ENCODE results near the gene ZFYVE28. TPM values are rescaled to one million over a fixed set of nuclear protein-coding genes. Genes with fewer than 3 reads are reported as not detected.

ZFYVE28 gene
- total RNA-seq, 1 donor from 2014 or later: 11.3 TPM

DNA sequence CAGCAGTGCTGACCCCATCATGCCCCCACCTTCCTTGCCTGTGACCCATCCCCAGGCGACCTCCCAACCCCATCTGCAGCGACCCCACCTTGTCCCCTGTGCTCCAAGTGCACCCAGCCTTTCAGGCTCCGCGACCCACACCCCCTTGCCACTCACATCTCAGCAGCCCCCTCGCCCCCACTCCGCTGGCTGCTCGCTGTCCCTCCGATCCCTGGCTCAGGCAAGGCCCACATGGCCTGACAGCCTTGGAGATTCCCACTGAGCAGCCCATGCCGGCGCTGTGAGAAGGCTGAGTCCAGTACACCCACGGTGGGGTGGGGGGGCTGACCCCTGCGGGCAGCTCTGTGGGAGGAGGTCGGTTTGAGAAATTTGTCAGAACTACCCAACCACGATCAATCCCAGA is 9.1 kb downstream of the ZFYVE28 start:
- H3K27me3 ChIP-seq: no peaks in the 10 kb centered on the region
- H3K4me3 ChIP-seq: no peak overlapping the region
- no peak for DNase-seq (ENCODE audit: extremely low spot score in 2 of 2)
- H3K4me1 ChIP-seq: peaks cover 24% of the 10 kb centered on the region
- H3K36me3 ChIP-seq: no peaks in the 10 kb centered on the region
- TF ChIP-seq, protein P1, sequence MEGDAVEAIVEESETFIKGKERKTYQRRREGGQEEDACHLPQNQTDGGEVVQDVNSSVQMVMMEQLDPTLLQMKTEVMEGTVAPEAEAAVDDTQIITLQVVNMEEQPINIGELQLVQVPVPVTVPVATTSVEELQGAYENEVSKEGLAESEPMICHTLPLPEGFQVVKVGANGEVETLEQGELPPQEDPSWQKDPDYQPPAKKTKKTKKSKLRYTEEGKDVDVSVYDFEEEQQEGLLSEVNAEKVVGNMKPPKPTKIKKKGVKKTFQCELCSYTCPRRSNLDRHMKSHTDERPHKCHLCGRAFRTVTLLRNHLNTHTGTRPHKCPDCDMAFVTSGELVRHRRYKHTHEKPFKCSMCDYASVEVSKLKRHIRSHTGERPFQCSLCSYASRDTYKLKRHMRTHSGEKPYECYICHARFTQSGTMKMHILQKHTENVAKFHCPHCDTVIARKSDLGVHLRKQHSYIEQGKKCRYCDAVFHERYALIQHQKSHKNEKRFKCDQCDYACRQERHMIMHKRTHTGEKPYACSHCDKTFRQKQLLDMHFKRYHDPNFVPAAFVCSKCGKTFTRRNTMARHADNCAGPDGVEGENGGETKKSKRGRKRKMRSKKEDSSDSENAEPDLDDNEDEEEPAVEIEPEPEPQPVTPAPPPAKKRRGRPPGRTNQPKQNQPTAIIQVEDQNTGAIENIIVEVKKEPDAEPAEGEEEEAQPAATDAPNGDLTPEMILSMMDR (IDR thresholded peaks at IDR 0.05): no peak
- TF ChIP-seq POLR2A (IDR thresholded peaks at IDR 0.05): no peak
- TF ChIP-seq POLR2AphosphoS5 (IDR thresholded peaks at IDR 0.05; ENCODE audit: insufficient read depth in 1 of 2, low read depth in 1 of 2): no peak
- H3K9me3 ChIP-seq: no peaks in the 10 kb centered on the region
- H3K27ac ChIP-seq: no peak overlapping the region
- intact Hi-C loops (cut with DNase I): no loop called here

DNA sequence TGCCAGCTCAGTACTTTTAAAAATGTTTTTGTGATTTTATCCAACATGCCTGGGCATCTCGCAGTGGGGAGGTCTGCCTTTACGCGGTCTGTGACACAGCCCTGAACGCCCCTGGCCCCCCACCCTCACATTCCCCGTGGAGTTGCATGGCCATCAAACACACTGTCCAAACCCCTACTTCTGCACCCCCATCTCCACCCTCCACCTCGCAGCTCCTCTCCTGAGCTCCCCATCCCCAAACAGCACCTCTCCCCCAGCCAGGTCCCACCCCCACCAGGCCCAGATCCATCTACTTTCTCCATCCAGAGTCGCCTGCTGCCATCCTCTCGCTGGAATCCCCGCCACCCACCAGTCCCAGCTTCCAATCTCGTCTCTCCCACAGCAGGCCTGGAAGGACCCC is 9.5 kb downstream of the ZFYVE28 start:
- Histone ChIP-seq H3K4me3 (no peak overlapping the region), H3K9me3 (no peaks in the 10 kb centered on the region), H3K27me3 (no peaks in the 10 kb centered on the region), H3K27ac (no peak overlapping the region), H3K4me1 (peaks cover 20% of the 10 kb centered on the region), H3K36me3 (no peaks in the 10 kb centered on the region)
- no peak for TF ChIP-seq POLR2AphosphoS5 (IDR thresholded peaks at IDR 0.05; ENCODE audit: insufficient read depth in 1 of 2, low read depth in 1 of 2)
- no peak for TF ChIP-seq POLR2A (IDR thresholded peaks at IDR 0.05)
- TF ChIP-seq, protein P1 (IDR thresholded peaks at IDR 0.05): no peak
- DNase-seq (ENCODE audit: extremely low spot score in 2 of 2): no peak
- intact Hi-C loops (cut with DNase I): no loop called here

DNA sequence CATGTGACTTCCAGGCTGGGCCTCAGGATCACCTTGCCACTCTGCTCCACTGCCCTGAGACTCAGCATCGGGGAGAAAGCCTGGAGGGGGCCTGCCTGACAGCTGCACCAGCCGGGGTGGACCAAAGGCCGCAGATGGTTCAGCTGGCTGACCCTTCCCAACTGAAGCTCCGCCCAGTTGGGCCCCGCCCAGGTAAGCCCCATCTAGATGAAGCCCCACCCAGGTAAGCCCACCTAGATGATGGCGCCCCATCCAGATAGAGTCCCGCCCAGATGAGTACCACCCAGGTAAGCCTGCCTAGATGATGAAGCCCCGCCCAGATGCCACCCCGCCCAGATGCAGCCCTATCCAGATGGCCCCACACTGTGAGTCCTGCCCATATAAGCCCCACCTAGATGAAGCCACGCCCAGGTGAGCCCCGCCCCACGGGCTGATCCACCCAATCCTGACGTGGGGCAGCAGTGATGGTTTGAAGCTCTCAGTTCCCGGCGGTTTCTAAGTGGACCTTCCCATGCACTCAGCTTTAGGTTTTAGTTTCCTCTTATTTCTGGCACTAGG is 10.0 kb downstream of the ZFYVE28 start:
- intact Hi-C loops (cut with DNase I): no loop called here
- no peak for DNase-seq (ENCODE audit: extremely low spot score in 2 of 2)
- TF ChIP-seq, protein P1 (IDR thresholded peaks at IDR 0.05): no peak
- TF ChIP-seq POLR2AphosphoS5 (IDR thresholded peaks at IDR 0.05; ENCODE audit: insufficient read depth in 1 of 2, low read depth in 1 of 2) (no peak), POLR2A (IDR thresholded peaks at IDR 0.05) (no peak)
- Histone ChIP-seq H3K9me3 (no peaks in the 10 kb centered on the region), H3K4me1 (peaks cover 15% of the 10 kb centered on the region), H3K4me3 (no peak overlapping the region), H3K27ac (no peak overlapping the region), H3K36me3 (no peaks in the 10 kb centered on the region), H3K27me3 (no peaks in the 10 kb centered on the region)

DNA sequence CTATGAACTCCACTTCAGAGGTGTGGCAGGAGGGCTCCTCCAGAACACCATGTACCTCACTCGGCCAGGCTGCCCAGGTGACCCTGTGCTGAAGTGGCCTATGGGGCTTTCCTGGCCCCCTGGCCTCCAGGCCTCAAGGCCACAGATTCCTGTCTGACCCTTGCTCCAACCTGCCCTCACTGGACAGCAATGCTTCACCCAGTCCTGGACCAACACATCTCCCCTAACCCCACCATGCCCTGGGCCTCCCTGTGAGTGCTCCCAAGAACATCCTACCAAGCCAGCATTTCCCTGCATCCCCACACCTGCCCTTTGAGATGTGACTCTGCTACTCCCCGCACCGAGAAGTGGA is 10.5 kb downstream of the ZFYVE28 start:
- Histone ChIP-seq H3K4me1 (peaks cover 10% of the 10 kb centered on the region), H3K36me3 (no peaks in the 10 kb centered on the region), H3K9me3 (no peaks in the 10 kb centered on the region), H3K27ac (no peak overlapping the region), H3K27me3 (no peaks in the 10 kb centered on the region), H3K4me3 (no peak overlapping the region)
- TF ChIP-seq POLR2A (IDR thresholded peaks at IDR 0.05) (no peak), POLR2AphosphoS5 (IDR thresholded peaks at IDR 0.05; ENCODE audit: insufficient read depth in 1 of 2, low read depth in 1 of 2) (no peak)
- TF ChIP-seq, protein P1 (IDR thresholded peaks at IDR 0.05): no peak
- intact Hi-C loops (cut with DNase I): no loop called here
- no peak for DNase-seq (ENCODE audit: extremely low spot score in 2 of 2)

DNA sequence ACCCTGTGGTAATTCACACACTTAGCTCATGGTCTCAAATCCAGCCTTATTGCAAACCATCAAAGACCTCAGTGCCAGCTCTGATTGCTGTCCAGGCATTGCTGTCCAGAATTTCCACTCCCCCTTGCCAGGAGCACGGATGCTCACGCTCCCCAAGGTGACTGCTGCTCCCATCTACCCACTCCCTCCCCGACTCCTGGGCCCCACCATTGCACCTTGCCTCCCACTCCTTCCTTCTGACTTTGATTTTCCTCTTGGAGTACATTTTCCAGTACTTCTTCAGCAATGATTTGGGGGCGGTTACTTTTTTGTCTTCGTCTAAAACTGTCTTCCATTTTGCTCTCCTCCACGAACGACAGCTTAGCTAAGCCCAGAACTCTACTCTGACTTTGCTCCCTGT is 11.5 kb downstream of the ZFYVE28 start:
- Histone ChIP-seq H3K36me3 (no peaks in the 10 kb centered on the region), H3K9me3 (no peaks in the 10 kb centered on the region), H3K4me1 (peaks cover 8% of the 10 kb centered on the region), H3K27me3 (no peaks in the 10 kb centered on the region), H3K4me3 (no peak overlapping the region), H3K27ac (no peak overlapping the region)
- DNase-seq (ENCODE audit: extremely low spot score in 2 of 2): no peak
- intact Hi-C loops (cut with DNase I): no loop called here
- TF ChIP-seq POLR2A (IDR thresholded peaks at IDR 0.05) (no peak), POLR2AphosphoS5 (IDR thresholded peaks at IDR 0.05; ENCODE audit: insufficient read depth in 1 of 2, low read depth in 1 of 2) (no peak)
- TF ChIP-seq, protein P1 (IDR thresholded peaks at IDR 0.05): no peak

Data from vagina (tissue), 2 donors.